Mucosa of rectum (tissue), 2 donors: Measurements from ENCODE around the gene UXS1.

Source experiments
- H3K27ac ChIP-seq, 2 donors: one replicate each; pipeline ENCODE4 v1.7.0; 2013; ENCODE audit warnings: inconsistent platforms in 2 of 2, low read depth in 2 of 2, low read length in 2 of 2
- H3K27me3 ChIP-seq, 2 donors: one replicate each; pipeline ENCODE4 v1.7.0; 2013; ENCODE audit warnings: low read length in 2 of 2; ENCODE audit not compliant: control insufficient read depth in 2 of 2, insufficient read depth in 2 of 2
- H3K36me3 ChIP-seq, 2 donors: one replicate each; pipeline ENCODE4 v1.7.0; 2013; ENCODE audit warnings: low read length in 2 of 2; ENCODE audit not compliant: control insufficient read depth in 2 of 2, insufficient read depth in 2 of 2
- H3K4me1 ChIP-seq, 2 donors: one replicate each; pipeline ENCODE4 v1.7.0; 2013; ENCODE audit warnings: low read length in 2 of 2, mild to moderate bottlenecking in 1 of 2; ENCODE audit not compliant: control insufficient read depth in 2 of 2, insufficient read depth in 2 of 2
- H3K4me3 ChIP-seq, 2 donors: one replicate each; pipeline ENCODE4 v1.7.0; 2013; ENCODE audit warnings: low read length in 2 of 2
- H3K9ac ChIP-seq, 2 donors: one replicate each; pipeline ENCODE4 v1.7.0; 2013; ENCODE audit warnings: low read length in 2 of 2, low read depth in 1 of 2, mild to moderate bottlenecking in 1 of 2
- H3K9me3 ChIP-seq, 2 donors: one replicate each; pipeline ENCODE4 v1.7.0; 2013; ENCODE audit warnings: low read length in 2 of 2; ENCODE audit not compliant: control insufficient read depth in 2 of 2
- donor health status: healthy.
- donor health status: Normal muscosa, but diverticular disease.

The UXS1 gene

DNA sequence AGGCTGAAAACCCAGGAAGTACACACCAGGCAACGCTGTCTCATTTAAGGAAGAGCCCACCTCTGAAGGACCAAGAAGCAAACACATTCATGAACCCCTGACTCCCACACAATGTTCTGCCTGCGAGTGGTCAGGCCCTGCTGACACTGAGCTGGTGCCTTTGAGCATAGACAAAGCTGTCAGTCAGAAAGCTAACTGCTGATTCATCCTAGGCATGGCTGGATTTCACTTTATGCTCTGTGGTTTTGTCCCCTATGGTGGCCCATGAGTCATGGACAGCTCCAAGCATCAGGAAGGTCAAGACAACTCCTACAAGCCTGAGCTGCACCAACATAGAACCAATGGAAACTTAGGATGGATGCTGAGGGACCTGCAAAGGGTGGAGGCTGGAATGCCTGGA is 78.9 kb downstream of the UXS1 start:
- Histone ChIP-seq H3K4me1 (no peaks in the 10 kb centered on the region), H3K36me3 (peaks cover 17 to 22% of the 10 kb centered on the region in 2 donors), H3K9me3 (no peaks in the 10 kb centered on the region), H3K9ac (no peak overlapping the region), H3K4me3 (no peak overlapping the region), H3K27ac (no peak overlapping the region), H3K27me3 (no peaks in the 10 kb centered on the region)

DNA sequence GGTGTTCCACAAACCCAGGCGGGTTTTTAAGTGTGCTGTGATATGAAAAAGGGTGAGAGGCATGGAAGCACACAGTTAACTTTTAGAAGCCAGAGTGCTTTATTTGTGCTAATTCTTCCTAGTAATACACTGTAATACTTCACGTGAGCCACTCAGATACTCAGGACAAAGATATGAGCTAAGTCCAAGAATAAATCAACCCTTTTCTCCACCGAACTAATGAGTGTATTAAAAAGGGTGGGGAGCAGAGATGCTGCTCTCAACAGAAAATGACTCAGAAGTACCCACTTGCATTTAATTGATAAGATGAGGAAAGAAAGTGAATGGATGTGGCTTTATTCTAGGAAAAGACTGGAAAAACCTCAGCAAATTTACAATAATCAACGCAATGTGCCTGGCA is 79.9 kb downstream of the UXS1 start:
- no peaks in the 10 kb centered on the region for H3K9me3 ChIP-seq
- H3K27ac ChIP-seq = no peak overlapping the region
- H3K4me1 ChIP-seq = no peaks in the 10 kb centered on the region
- peaks cover 18 to 30% of the 10 kb centered on the region in 2 donors for H3K36me3 ChIP-seq
- H3K27me3 ChIP-seq = no peaks in the 10 kb centered on the region
- H3K4me3 ChIP-seq = no peak overlapping the region
- no peak overlapping the region for H3K9ac ChIP-seq

DNA sequence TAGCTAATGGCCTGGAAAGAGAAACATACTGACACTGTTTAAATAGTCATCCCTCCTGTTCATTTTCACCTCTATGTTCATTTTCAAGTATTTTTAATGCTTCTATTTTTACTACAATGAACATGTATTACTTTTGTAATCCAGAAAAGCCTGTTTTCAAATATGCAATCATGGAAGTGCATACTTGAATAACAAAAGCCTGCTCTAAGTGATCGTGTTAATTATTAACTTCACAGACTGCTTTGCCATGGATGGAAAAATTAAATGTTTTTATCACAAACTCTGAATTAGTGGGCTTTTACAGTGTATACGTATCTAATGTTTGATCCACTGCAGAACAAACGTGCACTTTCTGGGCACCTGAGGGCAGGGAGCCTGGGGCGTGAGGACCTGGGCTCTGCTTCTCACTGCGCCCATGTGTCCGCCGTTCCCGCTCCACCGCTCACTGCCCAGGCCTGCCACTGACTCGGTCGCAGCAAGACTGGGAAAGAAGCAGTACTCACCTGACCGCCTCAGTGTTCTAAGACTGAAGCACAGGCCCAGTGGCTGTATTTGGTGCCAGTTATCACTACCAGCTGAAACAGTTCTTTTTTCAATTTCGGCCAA is 80.6 kb downstream of the UXS1 start:
- H3K4me3 ChIP-seq = no peak overlapping the region
- no peak overlapping the region for H3K9ac ChIP-seq
- peaks cover 18 to 30% of the 10 kb centered on the region in 2 donors for H3K36me3 ChIP-seq
- H3K27ac ChIP-seq = no peak overlapping the region
- no peaks in the 10 kb centered on the region for H3K4me1 ChIP-seq
- H3K9me3 ChIP-seq = no peaks in the 10 kb centered on the region
- H3K27me3 ChIP-seq = no peaks in the 10 kb centered on the region

DNA sequence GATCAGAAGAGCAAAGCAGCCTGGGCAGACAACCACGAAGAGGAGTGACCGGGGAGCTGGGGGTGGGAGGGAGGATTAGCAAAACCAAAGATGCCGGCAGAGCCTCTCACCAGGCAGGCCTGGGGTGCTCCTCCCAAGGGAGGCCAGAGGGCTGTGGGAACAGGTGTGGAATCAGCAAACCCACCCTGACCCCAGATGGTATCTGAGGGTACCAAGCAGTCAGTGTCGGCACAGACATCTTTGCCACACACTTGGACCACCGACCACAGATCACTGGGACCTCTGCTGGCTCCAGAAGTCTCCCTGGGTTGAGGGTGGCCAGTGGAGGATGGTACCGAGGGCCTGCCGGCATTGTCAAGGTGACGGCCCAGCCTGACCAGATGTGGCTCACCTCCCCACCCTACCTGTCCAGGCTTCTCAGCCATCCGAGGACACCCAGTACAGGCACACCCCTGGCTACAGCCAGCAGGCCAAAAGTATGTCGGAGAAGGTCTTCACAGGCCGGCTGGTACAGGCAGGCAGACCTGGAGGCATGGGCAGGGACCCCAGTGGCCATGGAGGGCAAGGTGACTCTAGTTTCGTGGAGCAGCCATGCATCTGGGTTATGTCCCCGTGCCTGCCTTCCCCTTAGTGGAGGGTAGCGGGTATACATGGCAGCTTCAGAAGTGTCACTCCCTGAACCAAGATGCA is 82.1 kb downstream of the UXS1 start:
- no peaks in the 10 kb centered on the region for H3K4me1 ChIP-seq
- no peaks in the 10 kb centered on the region for H3K9me3 ChIP-seq
- H3K27me3 ChIP-seq = no peaks in the 10 kb centered on the region
- no peak overlapping the region for H3K4me3 ChIP-seq
- H3K27ac ChIP-seq = no peak overlapping the region
- peaks cover 20 to 30% of the 10 kb centered on the region in 2 donors for H3K36me3 ChIP-seq
- H3K9ac ChIP-seq = no peak overlapping the region

DNA sequence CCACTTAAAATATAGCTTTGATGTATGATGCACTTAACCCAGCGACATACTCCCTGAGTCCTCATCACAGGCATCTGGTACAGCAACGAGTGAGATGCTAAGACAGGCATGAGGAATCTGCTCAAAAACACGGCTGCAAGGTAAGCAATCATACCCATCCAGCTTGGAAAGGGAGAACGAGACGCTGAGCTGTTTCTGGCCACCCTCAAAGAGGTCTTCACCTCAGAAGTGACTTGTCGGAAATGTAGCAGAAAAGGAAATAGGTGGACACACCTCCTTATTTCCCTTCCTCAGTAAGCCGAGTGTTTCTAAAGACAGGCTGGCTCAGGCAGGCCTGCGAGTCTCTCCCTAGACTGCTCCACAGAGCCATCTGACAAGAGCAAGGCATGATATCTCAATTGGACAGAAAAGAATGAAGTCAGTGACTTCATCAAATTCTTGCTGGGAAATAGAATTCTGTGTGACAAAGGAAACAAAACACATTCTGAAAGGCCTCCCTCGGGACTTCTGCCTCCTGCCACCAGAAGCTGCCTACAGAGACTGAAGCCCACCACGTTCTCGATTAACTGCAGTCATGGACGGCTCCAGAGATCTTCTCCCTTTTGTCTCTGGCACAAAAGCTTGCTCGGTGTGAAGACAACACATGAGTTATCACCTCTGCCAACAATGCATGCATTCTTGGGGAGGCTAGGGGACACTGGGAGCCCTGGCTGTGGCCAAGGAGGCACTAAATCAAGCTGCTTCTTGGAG is 84.3 kb downstream of the UXS1 start:
- Histone ChIP-seq H3K9me3 (no peaks in the 10 kb centered on the region), H3K4me3 (no peak overlapping the region), H3K4me1 (no peaks in the 10 kb centered on the region), H3K27ac (no peak overlapping the region), H3K9ac (no peak overlapping the region), H3K27me3 (no peaks in the 10 kb centered on the region), H3K36me3 (peaks cover 18 to 29% of the 10 kb centered on the region in 2 donors)

- H3K27me3 ChIP-seq = no peaks in the 10 kb centered on the region
- H3K9me3 ChIP-seq = no peaks in the 10 kb centered on the region
- H3K36me3 ChIP-seq = peaks cover 18 to 27% of the 10 kb centered on the region in 2 donors
- H3K4me1 ChIP-seq = no peaks in the 10 kb centered on the region
- no peak overlapping the region for H3K4me3 ChIP-seq
- H3K9ac ChIP-seq = no peak overlapping the region
- no peak overlapping the region for H3K27ac ChIP-seq
These were observed 85.3 kb downstream of the UXS1 start for GRCh38 chr2:106108791-106109190.

- Histone ChIP-seq H3K9ac (no peak overlapping the region), H3K4me3 (no peak overlapping the region), H3K4me1 (no peaks in the 10 kb centered on the region), H3K36me3 (peaks cover 18 to 27% of the 10 kb centered on the region in 2 donors), H3K9me3 (no peaks in the 10 kb centered on the region), H3K27ac (no peak overlapping the region), H3K27me3 (no peaks in the 10 kb centered on the region)
These were observed 85.8 kb downstream of the UXS1 start for GRCh38 chr2:106108351-106108750.

DNA sequence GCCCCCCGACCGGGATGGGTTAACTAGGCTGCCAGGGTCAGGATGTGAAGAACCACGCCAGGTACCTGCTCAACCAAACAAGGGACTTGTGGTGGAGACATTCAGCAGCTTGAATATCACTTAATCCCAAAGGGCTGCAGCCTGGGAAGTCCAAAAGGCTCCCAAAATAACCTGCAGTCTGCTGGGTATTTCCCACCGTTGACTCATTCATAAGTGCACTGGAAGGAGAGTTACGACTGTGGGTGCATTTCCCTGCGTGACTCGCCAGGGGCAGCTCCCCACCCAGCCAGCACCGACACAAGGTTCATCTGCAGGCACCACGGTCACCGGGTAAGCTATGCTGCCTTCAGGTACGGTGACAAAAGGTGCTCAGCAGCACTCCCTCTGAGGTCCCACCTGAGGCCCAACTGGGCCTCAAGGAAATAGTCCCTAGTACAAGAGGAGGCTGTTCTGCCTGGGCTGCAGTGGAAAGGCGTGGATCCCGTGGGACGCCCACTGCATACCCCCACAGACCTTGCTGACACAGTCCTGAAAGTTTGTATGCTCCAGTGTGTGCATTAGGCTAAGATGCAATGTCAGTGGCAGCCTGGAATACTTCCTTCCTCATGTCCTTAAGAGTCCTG is 86.5 kb downstream of the UXS1 start:
- Histone ChIP-seq H3K9me3 (no peaks in the 10 kb centered on the region), H3K9ac (no peak overlapping the region), H3K4me3 (no peak overlapping the region), H3K36me3 (peaks cover 18 to 25% of the 10 kb centered on the region in 2 donors), H3K4me1 (no peaks in the 10 kb centered on the region), H3K27ac (no peak overlapping the region), H3K27me3 (no peaks in the 10 kb centered on the region)

DNA sequence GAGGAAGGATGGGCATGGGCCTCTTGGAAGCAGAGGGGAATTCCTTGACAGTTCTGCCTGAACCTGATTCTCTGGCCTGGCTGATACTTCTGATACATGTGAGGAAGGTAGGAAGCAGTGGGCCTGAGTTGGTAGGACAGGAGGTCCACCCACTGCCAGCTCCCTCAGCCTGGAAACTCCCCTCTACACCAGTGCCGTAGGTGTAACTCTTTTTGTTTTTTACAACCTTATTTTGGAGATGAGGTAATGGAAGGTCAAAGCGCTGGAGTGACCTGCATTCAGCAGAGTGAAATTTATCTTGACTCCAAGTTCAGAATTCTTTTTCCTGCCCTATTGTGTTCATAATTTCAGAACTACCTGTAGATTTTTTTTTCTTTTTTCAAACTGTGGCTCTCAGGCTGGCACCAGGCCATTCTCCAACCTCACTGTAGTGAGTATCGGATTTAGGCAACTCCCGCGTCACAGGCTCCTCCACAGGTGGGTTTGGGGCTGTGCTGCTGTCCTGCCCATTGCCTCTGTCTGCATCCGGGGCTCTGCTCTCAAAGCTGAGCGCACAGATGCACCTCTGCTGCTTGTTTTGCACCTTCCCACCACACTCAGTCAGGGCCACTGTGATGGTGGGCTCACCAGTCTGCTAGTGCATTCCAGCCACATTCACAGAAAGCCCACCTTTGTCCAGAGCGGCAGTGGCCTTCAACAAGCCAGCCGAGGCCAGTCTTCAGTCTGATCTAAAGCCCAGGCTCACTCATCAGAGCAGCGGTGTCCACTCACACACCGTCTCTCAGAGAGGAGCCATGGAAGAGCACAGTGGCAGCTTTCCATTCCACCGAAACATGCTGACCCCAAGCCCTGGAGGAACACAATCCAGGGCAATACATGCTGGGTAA is 87.2 kb downstream of the UXS1 start:
- H3K4me3 ChIP-seq = no peak overlapping the region
- no peaks in the 10 kb centered on the region for H3K9me3 ChIP-seq
- no peaks in the 10 kb centered on the region for H3K4me1 ChIP-seq
- no peaks in the 10 kb centered on the region for H3K27me3 ChIP-seq
- peaks cover 12 to 18% of the 10 kb centered on the region in 2 donors for H3K36me3 ChIP-seq
- no peak overlapping the region for H3K27ac ChIP-seq
- H3K9ac ChIP-seq = no peak overlapping the region
